Lower lobe of right lung (tissue), 2 donors: Measurements from ENCODE around the gene ARNT2. TPM values are rescaled to one million over a fixed set of nuclear protein-coding genes. Genes with fewer than 3 reads are reported as not detected.

Source experiments
- ATAC-seq, 2 donors: fragments of 200-7000 bp; cut with Tn5 transposase; one replicate each; pipeline ENCODE4 v1.9.1; 2020 to 2022; ENCODE audit warnings: mild to moderate bottlenecking in 2 of 2, moderate library complexity in 2 of 2
- DNase-seq: peaks from one replicate; pipeline ENCODE4 v3.0.0-alpha.2; 2020
- H3K27ac ChIP-seq: fragments of 200-600 bp; one replicate; pipeline ENCODE4 v1.8.0; 2022
- H3K27me3 ChIP-seq: fragments of 200-600 bp; one replicate; pipeline ENCODE4 v1.8.0; 2022; ENCODE audit warnings: low read depth
- H3K36me3 ChIP-seq: fragments of 200-600 bp; one replicate; pipeline ENCODE4 v1.8.0; 2022; ENCODE audit warnings: mild to moderate bottlenecking
- H3K4me1 ChIP-seq: fragments of 200-600 bp; one replicate; pipeline ENCODE4 v1.8.0; 2022
- H3K4me3 ChIP-seq: fragments of 200-600 bp; one replicate; pipeline ENCODE4 v1.8.0; 2022; ENCODE audit warnings: mild to moderate bottlenecking
- H3K9me3 ChIP-seq: fragments of 200-600 bp; one replicate; pipeline ENCODE4 v1.8.0; 2022
- intact Hi-C: fragments of 100-400 bp; cut with DNase I; formaldehyde crosslinking; loops from one replicate; pipeline ENCODE4 v1.11.0; 2022
- total RNA-seq: library from RNA; stranded (reverse); fragmentation: NEBNext Ultra II Directional; extraction: Animal tissue kit (Norgen Biotek cat#: 25700); gene quantifications from one replicate; pipeline ENCODE4 v1.2.1, GENCODE V29; 2021
- TF ChIP-seq, protein P1 (sequence below): fragments of 200-600 bp; IDR thresholded peaks from one replicate; pipeline ENCODE4 v1.8.0; 2022; ENCODE audit warnings: antibody characterized with exemption, mild to moderate bottlenecking
- donor health status: DM: no; HTN: yes; CAD: no; lungs with severe emphysema.

ARNT2 gene
- total RNA-seq, 1 donor from 2014 or later, result 11.4 TPM

DNA sequence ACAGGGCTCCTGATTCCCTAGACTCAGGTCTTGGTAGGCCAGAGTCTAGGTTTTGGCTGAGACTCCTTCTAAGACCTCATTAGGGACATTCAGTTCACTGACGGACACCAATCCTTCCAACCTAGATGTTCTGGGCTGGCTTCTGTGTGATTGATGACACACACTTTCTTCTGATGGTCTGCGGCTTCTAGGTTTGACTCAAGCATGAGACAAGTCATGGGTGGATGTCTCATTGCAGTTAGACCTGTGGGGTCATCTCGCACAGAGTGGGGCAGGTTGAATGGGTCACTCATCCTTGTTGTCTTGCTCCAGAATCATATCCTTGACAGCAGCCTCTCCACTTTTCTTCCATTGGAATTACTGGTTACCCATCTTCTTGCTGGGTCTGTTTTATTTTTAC lies 35.8 kb downstream of the ARNT2 start:
- Histone ChIP-seq H3K9me3 (no peaks in the 10 kb centered on the region), H3K27ac (no peak overlapping the region), H3K36me3 (no peaks in the 10 kb centered on the region), H3K27me3 (peaks cover 3% of the 10 kb centered on the region), H3K4me3 (no peak overlapping the region), H3K4me1 (no peaks in the 10 kb centered on the region)
- intact Hi-C loops, result no loop called here
- ATAC-seq (no peak), DNase-seq (no peak)
- TF ChIP-seq, protein P1, sequence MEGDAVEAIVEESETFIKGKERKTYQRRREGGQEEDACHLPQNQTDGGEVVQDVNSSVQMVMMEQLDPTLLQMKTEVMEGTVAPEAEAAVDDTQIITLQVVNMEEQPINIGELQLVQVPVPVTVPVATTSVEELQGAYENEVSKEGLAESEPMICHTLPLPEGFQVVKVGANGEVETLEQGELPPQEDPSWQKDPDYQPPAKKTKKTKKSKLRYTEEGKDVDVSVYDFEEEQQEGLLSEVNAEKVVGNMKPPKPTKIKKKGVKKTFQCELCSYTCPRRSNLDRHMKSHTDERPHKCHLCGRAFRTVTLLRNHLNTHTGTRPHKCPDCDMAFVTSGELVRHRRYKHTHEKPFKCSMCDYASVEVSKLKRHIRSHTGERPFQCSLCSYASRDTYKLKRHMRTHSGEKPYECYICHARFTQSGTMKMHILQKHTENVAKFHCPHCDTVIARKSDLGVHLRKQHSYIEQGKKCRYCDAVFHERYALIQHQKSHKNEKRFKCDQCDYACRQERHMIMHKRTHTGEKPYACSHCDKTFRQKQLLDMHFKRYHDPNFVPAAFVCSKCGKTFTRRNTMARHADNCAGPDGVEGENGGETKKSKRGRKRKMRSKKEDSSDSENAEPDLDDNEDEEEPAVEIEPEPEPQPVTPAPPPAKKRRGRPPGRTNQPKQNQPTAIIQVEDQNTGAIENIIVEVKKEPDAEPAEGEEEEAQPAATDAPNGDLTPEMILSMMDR, result no peak

DNA sequence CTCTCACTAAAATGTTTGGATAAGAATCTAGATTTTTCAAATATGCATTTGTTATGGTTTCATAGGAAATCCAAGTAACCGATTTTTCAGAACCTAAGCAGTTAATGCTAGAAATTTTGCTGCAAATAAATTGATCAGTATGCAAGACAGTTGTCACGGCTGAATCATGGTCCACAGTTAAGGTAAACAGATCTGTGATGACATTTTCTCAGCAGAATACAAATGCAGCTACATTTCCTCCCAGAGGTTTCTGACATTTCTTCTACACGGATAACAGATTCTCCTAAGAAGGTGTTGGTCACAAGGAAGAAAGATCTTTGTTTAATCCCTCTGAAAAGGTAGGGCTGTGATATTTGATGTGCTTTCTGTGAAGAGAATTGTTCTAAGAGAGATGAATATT lies 36.9 kb downstream of the ARNT2 start:
- peaks cover 3% of the 10 kb centered on the region for H3K27me3 ChIP-seq
- H3K4me1 ChIP-seq, result no peaks in the 10 kb centered on the region
- H3K36me3 ChIP-seq, result no peaks in the 10 kb centered on the region
- DNase-seq (no peak), ATAC-seq (no peak)
- intact Hi-C loops, result no loop called here
- no peak overlapping the region for H3K4me3 ChIP-seq
- H3K27ac ChIP-seq, result no peak overlapping the region
- no peaks in the 10 kb centered on the region for H3K9me3 ChIP-seq
- TF ChIP-seq, protein P1, result no peak

DNA sequence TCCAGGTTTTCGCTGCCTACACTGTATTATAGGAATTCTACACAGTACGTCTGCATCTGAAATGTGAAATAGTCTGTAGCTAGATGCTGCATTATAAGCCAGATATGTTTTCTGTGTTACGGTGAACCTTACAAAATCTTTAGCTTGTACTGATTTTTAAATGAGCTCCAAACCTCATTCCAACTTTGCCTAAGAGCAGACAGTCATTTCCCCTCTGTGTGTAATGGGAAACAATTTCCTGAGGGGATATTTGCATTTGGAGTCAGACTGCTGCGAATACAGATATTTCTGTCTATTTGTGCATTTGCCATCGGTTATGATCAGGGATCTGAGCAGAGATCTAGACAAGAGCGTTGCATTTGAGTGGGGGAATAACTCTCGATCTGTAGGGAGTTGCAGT lies 37.5 kb downstream of the ARNT2 start:
- H3K4me1 ChIP-seq, result no peaks in the 10 kb centered on the region
- no peaks in the 10 kb centered on the region for H3K36me3 ChIP-seq
- DNase-seq (no peak), ATAC-seq (no peak)
- intact Hi-C loops, result no loop called here
- H3K9me3 ChIP-seq, result no peaks in the 10 kb centered on the region
- H3K4me3 ChIP-seq, result no peak overlapping the region
- H3K27me3 ChIP-seq, result peaks cover 3% of the 10 kb centered on the region
- no peak overlapping the region for H3K27ac ChIP-seq
- TF ChIP-seq, protein P1, result no peak

DNA sequence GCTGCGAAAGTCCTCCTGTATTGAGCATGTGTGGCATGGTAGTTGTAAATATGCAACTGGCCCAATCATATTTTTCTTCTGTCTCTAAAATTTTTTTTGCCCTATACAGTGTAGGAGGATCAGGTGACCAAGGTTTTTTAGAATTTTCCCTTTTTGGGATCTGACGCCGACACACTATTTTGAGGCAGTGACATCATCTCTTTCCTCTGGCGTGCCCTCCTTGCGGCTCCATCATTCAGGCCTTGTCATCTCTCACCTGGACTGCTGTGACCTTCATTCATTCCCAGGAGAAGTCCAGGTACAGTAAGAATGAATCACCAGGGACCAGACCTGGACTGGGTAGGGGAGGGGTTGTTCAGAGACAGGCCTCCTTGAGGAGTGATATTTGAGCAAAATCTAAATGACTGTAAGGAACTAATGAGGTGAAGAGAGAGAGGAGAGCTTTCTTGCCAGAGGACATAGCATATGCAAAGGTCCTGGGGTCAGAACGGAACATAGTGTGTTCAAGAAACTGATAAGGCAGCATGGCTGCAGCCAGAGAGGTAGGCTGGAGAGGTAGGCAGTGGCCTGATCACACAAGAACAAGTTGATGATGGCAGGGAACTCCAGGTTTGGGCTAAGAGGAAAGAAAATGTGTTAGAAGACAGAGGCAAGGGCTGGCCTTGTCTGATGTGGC lies 38.7 kb downstream of the ARNT2 start:
- Histone ChIP-seq H3K9me3 (no peaks in the 10 kb centered on the region), H3K27me3 (peaks cover 3% of the 10 kb centered on the region), H3K36me3 (no peaks in the 10 kb centered on the region), H3K27ac (no peak overlapping the region), H3K4me1 (no peaks in the 10 kb centered on the region), H3K4me3 (no peak overlapping the region)
- DNase-seq (no peak), ATAC-seq (no peak)
- intact Hi-C loops, result no loop called here
- TF ChIP-seq, protein P1, result no peak

DNA sequence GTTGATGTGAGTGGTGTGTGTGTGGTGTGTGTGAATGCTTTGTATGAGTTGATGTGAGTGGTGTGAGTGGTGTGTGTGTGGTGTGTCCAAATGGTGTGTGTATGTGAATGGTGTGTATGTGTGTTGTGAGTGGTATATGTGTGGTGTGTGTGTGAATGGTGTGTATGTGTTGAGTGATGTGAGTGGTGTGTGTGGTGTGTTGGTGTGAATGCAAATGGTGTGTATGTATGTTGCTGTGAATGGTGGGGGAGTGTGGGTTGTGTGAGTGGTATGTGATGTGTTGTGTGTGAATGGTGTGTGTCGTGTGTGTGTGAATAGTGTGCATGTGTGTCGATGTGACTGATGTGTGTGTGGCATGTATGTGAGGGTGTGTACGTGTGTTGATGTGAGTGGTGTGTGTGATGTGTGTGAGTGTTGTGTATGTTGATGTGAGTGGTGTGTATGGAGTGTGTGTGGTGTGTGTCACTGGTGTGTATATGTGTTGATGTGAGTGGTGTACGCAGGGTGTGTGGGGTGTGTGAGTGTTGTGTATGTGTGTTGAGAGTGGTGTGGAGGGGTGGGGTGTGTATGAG lies 40.6 kb downstream of the ARNT2 start:
- intact Hi-C loops, result no loop called here
- Histone ChIP-seq H3K4me3 (no peak overlapping the region), H3K4me1 (no peaks in the 10 kb centered on the region), H3K9me3 (no peaks in the 10 kb centered on the region), H3K27ac (no peak overlapping the region), H3K36me3 (no peaks in the 10 kb centered on the region), H3K27me3 (no peaks in the 10 kb centered on the region)
- no peak for DNase-seq
- ATAC-seq, result no peak
- TF ChIP-seq, protein P1, result no peak
